HUES64 (cell line): ENCODE measurements around the gene SLC12A9.
A peak's percentile ranks its signal among the peaks of the same experiment; 100 is the strongest.

Experiments used
- H3K27ac ChIP-seq: 2 replicates; pipeline ENCODE4 v1.7.0; 2013; ENCODE audit warnings: low read depth, low read length, inconsistent platforms
- H3K27me3 ChIP-seq: 2 replicates; pipeline ENCODE4 v1.6.1; 2013; ENCODE audit warnings: mild to moderate bottlenecking, low read length; ENCODE audit not compliant: insufficient read depth
- H3K36me3 ChIP-seq: 2 replicates; pipeline ENCODE4 v1.6.1; 2013; ENCODE audit warnings: mild to moderate bottlenecking, low read length; ENCODE audit not compliant: insufficient read depth
- H3K4me1 ChIP-seq: 2 replicates; pipeline ENCODE4 v1.6.1; 2013; ENCODE audit warnings: mild to moderate bottlenecking, low read length, moderate library complexity; ENCODE audit not compliant: insufficient read depth
- H3K4me3 ChIP-seq: 2 replicates; pipeline ENCODE4 v1.5.1; 2013; ENCODE audit warnings: mild to moderate bottlenecking, low read length, moderate library complexity
- H3K9ac ChIP-seq: 2 replicates; pipeline ENCODE4 v1.6.1; 2013; ENCODE audit warnings: mild to moderate bottlenecking, low read depth, low read length
- H3K9me3 ChIP-seq: 2 replicates; pipeline ENCODE4 v1.6.1; 2013; ENCODE audit warnings: low read depth, low read length; ENCODE audit not compliant: insufficient read depth
- WGBS: fragments of 150-250, 120-280 bp; methylation state at CpG from one replicate; pipeline ENCODE4 v1.1.7; 2013; ENCODE audit warnings: missing lambda C conversion rate; 5-methylcytosine and 5-hydroxymethylcytosine counted together

SLC12A9 gene

GRCh38 chr7:100893318-100893895 is 40.9 kb downstream of the SLC12A9 start:
- H3K36me3 ChIP-seq: peaks cover 4% of the 10 kb centered on the region
- H3K4me3 ChIP-seq: no peak overlapping the region
- H3K27ac ChIP-seq: no peak overlapping the region
- H3K9me3 ChIP-seq: no peaks in the 10 kb centered on the region
- 94% methylated on average over 32 of the region's 32 CpGs for WGBS
- H3K27me3 ChIP-seq: peaks cover 28% of the 10 kb centered on the region
- no peaks in the 10 kb centered on the region for H3K4me1 ChIP-seq
- no peak overlapping the region for H3K9ac ChIP-seq

- Histone ChIP-seq H3K27ac (no peak overlapping the region), H3K4me3 (peak overlapping the region; percentile 62)
These were observed 41.6 kb downstream of the SLC12A9 start for GRCh38 chr7:100893910-100894721.

GRCh38 chr7:100894860-100895700 is 42.6 kb downstream of the SLC12A9 start:
- Histone ChIP-seq H3K4me1 (no peaks in the 10 kb centered on the region), H3K36me3 (no peaks in the 10 kb centered on the region), H3K4me3 (peak overlapping the region; percentile 62), H3K27me3 (peaks cover 28% of the 10 kb centered on the region), H3K9ac (no peak overlapping the region), H3K9me3 (no peaks in the 10 kb centered on the region), H3K27ac (no peak overlapping the region)
- under 1% methylated on average over 83 of the region's 83 CpGs for WGBS

More at GRCh38 chr7:100893910-100894721, 41.6 kb downstream of the SLC12A9 start:
- Histone ChIP-seq H3K9ac (no peak overlapping the region), H3K4me1 (no peaks in the 10 kb centered on the region), H3K36me3 (no peaks in the 10 kb centered on the region), H3K9me3 (no peaks in the 10 kb centered on the region), H3K27me3 (peaks cover 28% of the 10 kb centered on the region)
- WGBS: 34% methylated on average over 36 of the region's 40 CpGs

- H3K9ac ChIP-seq: no peak within 1 kb of the TSS
- under 1% methylated on average over 26 of the region's 32 CpGs for WGBS
These were observed 43.1 kb downstream of the SLC12A9 start, which contains the start of gene ACHE for GRCh38 chr7:100895701-100895955. ACHE (minus strand) TSS chr7:100895888; CDS start chr7:100894232, 1,656 bp downstream.

GRCh38 chr7:100895956-100896731 is 43.6 kb downstream of the SLC12A9 start:
- Histone ChIP-seq H3K4me3 (peak overlapping the region; percentile 37), H3K9ac (no peak overlapping the region), H3K27me3 (peaks cover 28% of the 10 kb centered on the region), H3K9me3 (no peaks in the 10 kb centered on the region), H3K4me1 (no peaks in the 10 kb centered on the region), H3K36me3 (no peaks in the 10 kb centered on the region), H3K27ac (no peak overlapping the region)
- WGBS: 4% methylated on average over 52 of the region's 54 CpGs

More at GRCh38 chr7:100895701-100895955, 43.1 kb downstream of the SLC12A9 start, which contains the start of gene ACHE:
- Histone ChIP-seq H3K4me3 (peak within 1 kb of the TSS; percentile 62), H3K36me3 (no peaks in the 10 kb centered on the region), H3K27ac (no peak within 1 kb of the TSS), H3K27me3 (peaks cover 28% of the 10 kb centered on the region), H3K9me3 (no peaks in the 10 kb centered on the region), H3K4me1 (no peaks in the 10 kb centered on the region)

GRCh38 chr7:100896732-100897608 is 44.5 kb downstream of the SLC12A9 start:
- no peaks in the 10 kb centered on the region for H3K9me3 ChIP-seq
- no peak overlapping the region for H3K27ac ChIP-seq
- peak overlapping the region; percentile 37 for H3K4me3 ChIP-seq
- 2% methylated on average over 95 of the region's 95 CpGs for WGBS
- H3K27me3 ChIP-seq: peaks cover 28% of the 10 kb centered on the region
- no peaks in the 10 kb centered on the region for H3K36me3 ChIP-seq
- no peaks in the 10 kb centered on the region for H3K4me1 ChIP-seq
- H3K9ac ChIP-seq: no peak overlapping the region

GRCh38 chr7:100897772-100898454 is 45.4 kb downstream of the SLC12A9 start:
- Histone ChIP-seq H3K9me3 (no peaks in the 10 kb centered on the region), H3K27me3 (peaks cover 28% of the 10 kb centered on the region), H3K4me3 (no peak overlapping the region), H3K4me1 (no peaks in the 10 kb centered on the region), H3K9ac (no peak overlapping the region), H3K27ac (no peak overlapping the region), H3K36me3 (no peaks in the 10 kb centered on the region)
- 89% methylated on average over 13 of the region's 13 CpGs for WGBS

- Histone ChIP-seq H3K36me3 (no peaks in the 10 kb centered on the region), H3K27ac (no peak overlapping the region), H3K9ac (no peak overlapping the region), H3K27me3 (peaks cover 26% of the 10 kb centered on the region), H3K4me1 (no peaks in the 10 kb centered on the region), H3K4me3 (no peak overlapping the region), H3K9me3 (no peaks in the 10 kb centered on the region)
- 92% methylated on average over 5 of the region's 5 CpGs for WGBS
These were observed 46.9 kb downstream of the SLC12A9 start for GRCh38 chr7:100899432-100899831.

GRCh38 chr7:100900978-100901377 is 48.5 kb downstream of the SLC12A9 start:
- H3K4me1 ChIP-seq: no peaks in the 10 kb centered on the region
- H3K9me3 ChIP-seq: no peaks in the 10 kb centered on the region
- H3K27me3 ChIP-seq: peaks cover 13% of the 10 kb centered on the region
- no peak overlapping the region for H3K27ac ChIP-seq
- 94% methylated on average over 1 of the region's 2 CpGs for WGBS
- H3K4me3 ChIP-seq: no peak overlapping the region
- H3K9ac ChIP-seq: no peak overlapping the region
- H3K36me3 ChIP-seq: no peaks in the 10 kb centered on the region
